Measurements from ENCODE around the gene ZC3H7B. TPM values are rescaled to one million over a fixed set of nuclear protein-coding genes. Genes with fewer than 3 reads are reported as not detected.

ZC3H7B gene
- total and polyA plus RNA-seq, 7 experiments from 2014 or later, result 1.7 to 65.9 (median 39.6) TPM

DNA sequence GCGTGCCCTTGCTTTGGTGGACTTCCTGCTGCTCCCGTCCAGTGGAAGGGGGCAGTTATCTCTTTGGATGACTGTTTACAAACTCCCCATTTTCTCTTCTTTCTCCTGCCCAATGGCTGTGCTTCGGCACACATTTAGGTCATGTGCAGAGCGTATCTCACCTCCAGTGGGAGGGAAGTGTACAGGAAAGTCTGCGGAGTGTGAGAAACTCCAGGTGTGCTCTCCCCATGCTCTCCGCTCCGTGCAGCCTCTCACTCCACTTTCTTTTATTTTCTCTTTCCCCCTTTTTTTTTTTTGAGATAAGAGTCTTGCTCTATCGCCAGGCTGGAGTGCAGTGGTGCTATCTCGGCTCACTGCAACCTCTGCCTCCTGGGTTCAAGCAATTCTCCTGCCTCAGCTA lies 68.5 kb downstream of the ZC3H7B start:
- intact Hi-C loops (cut with micrococcal nuclease), result no loop called here
- no peaks in the 10 kb centered on the region for H3K9me3 Mint-ChIP-seq
- Histone ChIP-seq H3K9me3 (ENCODE audit: control insufficient read depth in 2 of 3, low read length in 3 of 3) (no peaks in the 10 kb centered on the region), H3K4me1 (ENCODE audit: control insufficient read depth in 2 of 2, insufficient read depth in 2 of 2, low read length in 2 of 2) (no peaks in the 10 kb centered on the region), H3K27me3 (ENCODE audit: control insufficient read depth in 2 of 2, insufficient read depth in 2 of 2, low read length in 2 of 2) (no peaks in the 10 kb centered on the region), H3K36me3 (ENCODE audit: control insufficient read depth in 2 of 3, insufficient read depth in 3 of 3, low read length in 3 of 3) (no peaks in the 10 kb centered on the region), H3K27ac (ENCODE audit: low read depth, low read length) (no peak overlapping the region), H3K4me3 (ENCODE audit: low read length) (no peak overlapping the region)
- H3K4me1 Mint-ChIP-seq, result peaks cover 0 to 13% (median 3%) of the 10 kb centered on the region in 7 donors
- CTCF ChIA-PET, result no interaction called here
- ATAC-seq, result no peak
- DNase-seq, result no peak
- H3K27me3 Mint-ChIP-seq, result peaks cover 0 to 12% (median 0%) of the 10 kb centered on the region in 5 donors
- H3K27ac Mint-ChIP-seq, result peak overlapping the region in 2 of 9 donors; percentile 16 to 43
- POLR2A ChIA-PET, result no interaction called here
- H3K36me3 Mint-ChIP-seq, result no peaks in the 10 kb centered on the region
- H3K4me3 Mint-ChIP-seq, result no peak overlapping the region

DNA sequence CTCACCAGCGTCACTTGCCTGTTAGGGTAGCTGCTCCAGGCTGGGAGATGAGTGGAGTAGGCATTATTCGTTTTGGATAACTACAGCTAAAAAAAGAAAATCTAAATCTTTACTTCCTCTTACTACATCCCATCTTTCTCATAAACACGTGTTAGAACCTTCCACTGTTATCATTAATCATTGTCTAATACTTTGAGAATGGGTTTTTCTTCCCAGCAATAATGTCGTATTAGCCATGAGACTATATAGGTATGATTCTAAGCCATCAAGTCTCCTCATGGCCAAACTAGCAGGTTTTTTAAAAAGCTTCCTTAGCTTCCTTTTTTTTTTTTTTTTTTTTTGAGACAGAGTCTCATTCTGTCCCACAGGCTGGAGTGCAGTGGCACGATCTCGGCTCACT lies 76.5 kb downstream of the ZC3H7B start:
- CTCF ChIA-PET, result interaction anchor here (0.6 to 1.2 kb wide), 3 partner anchors 15 to 530 kb away, joined by 3 read pairs; no protein-coding TSS in a partner anchor
- Mint-ChIP-seq H3K9me3 (no peaks in the 10 kb centered on the region), H3K27ac (peak overlapping the region in 3 of 9 donors; percentile 9 to 58 (median 57)), H3K27me3 (peaks cover 0 to 10% (median 0%) of the 10 kb centered on the region in 5 donors), H3K4me3 (no peak overlapping the region), H3K4me1 (peaks cover 0 to 17% (median 9%) of the 10 kb centered on the region in 7 donors), H3K36me3 (no peaks in the 10 kb centered on the region)
- Histone ChIP-seq H3K4me3 (ENCODE audit: low read length) (no peak overlapping the region), H3K27ac (ENCODE audit: low read depth, low read length) (no peak overlapping the region), H3K4me1 (ENCODE audit: control insufficient read depth in 2 of 2, insufficient read depth in 2 of 2, low read length in 2 of 2) (peaks cover 5 to 10% of the 10 kb centered on the region in 2 donors), H3K36me3 (ENCODE audit: control insufficient read depth in 2 of 3, insufficient read depth in 3 of 3, low read length in 3 of 3) (no peaks in the 10 kb centered on the region), H3K9me3 (ENCODE audit: control insufficient read depth in 2 of 3, low read length in 3 of 3) (no peaks in the 10 kb centered on the region), H3K27me3 (ENCODE audit: control insufficient read depth in 2 of 2, insufficient read depth in 2 of 2, low read length in 2 of 2) (no peaks in the 10 kb centered on the region)
- intact Hi-C loops (cut with micrococcal nuclease), result no loop called here
- ATAC-seq (no peak), DNase-seq (no peak)
- POLR2A ChIA-PET, result no interaction called here

DNA sequence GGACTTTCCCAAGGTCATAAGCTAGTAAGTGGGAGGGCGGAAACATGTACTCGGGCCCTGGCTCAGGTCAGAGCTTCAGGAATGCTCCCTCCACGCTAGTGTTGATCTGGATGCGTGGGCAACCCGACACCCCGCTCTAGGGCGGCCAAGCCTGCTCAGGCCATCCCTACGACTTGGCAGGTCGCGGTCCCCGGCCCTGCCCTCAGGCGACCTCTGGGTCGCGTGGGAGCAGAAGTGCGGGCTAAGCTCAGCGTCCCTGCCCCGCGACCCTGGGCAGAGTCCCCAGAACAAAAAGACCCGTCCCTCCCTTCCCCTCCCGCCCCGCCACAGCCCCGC lies 79.6 kb downstream of the ZC3H7B start:
- Mint-ChIP-seq H3K27ac (peak overlapping the region in 8 of 9 donors; percentile 91 to 98 (median 97)), H3K36me3 (no peaks in the 10 kb centered on the region), H3K27me3 (peaks cover 0 to 6% (median 0%) of the 10 kb centered on the region in 5 donors), H3K4me3 (peak overlapping the region in 9 of 10 donors; percentile 75 to 97 (median 94)), H3K4me1 (peaks cover 5 to 29% (median 19%) of the 10 kb centered on the region in 7 donors), H3K9me3 (no peaks in the 10 kb centered on the region)
- H3K9me3 ChIP-seq (ENCODE audit: control insufficient read depth in 2 of 3, low read length in 3 of 3), result no peaks in the 10 kb centered on the region
- ATAC-seq (no peak), DNase-seq (no peak)
- intact Hi-C loops (cut with micrococcal nuclease), result loop anchor here (1.0 to 10.0 kb wide), 20 partner anchors 24 to 1634 kb away; partner anchors contain the start of genes DESI1 (in 2 of the 2), L3MBTL2 (in 2 of the 2), RANGAP1 (in 2 of the 2) and RBX1 (in 2 of the 2)
- H3K36me3 ChIP-seq (ENCODE audit: control insufficient read depth in 2 of 3, insufficient read depth in 3 of 3, low read length in 3 of 3), result no peaks in the 10 kb centered on the region
- CTCF ChIA-PET, result interaction anchor here (1.0 to 3.7 kb wide), 3 partner anchors 10 to 31 kb away, joined by 3 to 15 read pairs (median 5); no protein-coding TSS in a partner anchor
- peaks cover 5 to 14% of the 10 kb centered on the region in 2 donors for H3K4me1 ChIP-seq (ENCODE audit: control insufficient read depth in 2 of 2, insufficient read depth in 2 of 2, low read length in 2 of 2)
- no peaks in the 10 kb centered on the region for H3K27me3 ChIP-seq (ENCODE audit: control insufficient read depth in 2 of 2, insufficient read depth in 2 of 2, low read length in 2 of 2)
- peak overlapping the region; percentile 78 for H3K4me3 ChIP-seq (ENCODE audit: low read length)
- peak overlapping the region; percentile 95 for H3K27ac ChIP-seq (ENCODE audit: low read depth, low read length)
- POLR2A ChIA-PET, result interaction anchor here (0.7 to 3.2 kb wide), 19 partner anchors 8 to 744 kb away, joined by 3 to 24 read pairs (median 5); partner anchors contain the start of genes ACO2, MRTFA, PHF5A and PMM1

DNA sequence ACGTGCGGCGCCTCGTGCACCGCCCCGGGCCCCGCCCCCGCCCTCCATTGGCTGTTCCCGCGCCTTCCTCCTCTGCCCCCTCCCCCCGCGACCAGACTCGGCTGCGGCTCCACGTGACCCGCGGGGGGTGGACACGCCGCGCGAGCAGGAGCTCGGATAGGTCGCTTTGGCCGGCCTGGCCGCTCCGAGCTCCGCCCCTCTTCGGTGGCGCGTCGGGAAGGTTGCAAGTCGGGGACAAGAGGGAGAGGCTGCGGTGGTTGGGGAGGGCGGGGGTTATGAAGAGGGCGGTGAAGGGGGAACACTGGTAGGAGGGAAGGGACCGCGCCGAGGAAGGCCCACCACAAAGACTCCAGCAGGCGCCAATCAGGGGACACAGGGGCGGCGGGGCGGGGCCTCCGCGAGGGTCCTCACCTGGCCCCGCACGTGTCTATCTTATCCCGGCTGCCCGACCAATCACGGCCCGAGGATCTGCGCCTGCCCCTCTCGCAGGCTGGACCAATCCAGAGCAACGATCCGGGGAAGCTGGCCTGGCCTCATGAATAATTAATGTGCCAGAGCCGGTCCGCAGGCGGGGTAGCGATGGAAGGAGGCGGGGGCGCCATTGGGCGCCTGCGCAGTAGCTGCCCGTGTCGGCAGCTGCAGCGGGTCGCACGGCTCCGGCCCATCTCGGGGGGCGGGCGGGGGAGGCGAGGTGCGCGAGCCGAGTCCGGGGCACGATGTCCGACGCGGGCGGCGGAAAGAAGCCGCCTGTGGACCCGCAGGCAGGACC lies 80.2 kb downstream of the ZC3H7B start, which contains the start of gene TEF:
Gene TEF (plus strand): TSS at position 614 of the 769 bp plus-strand sequence. CDS start 103 bp downstream, at position 717.
- no peaks in the 10 kb centered on the region for H3K36me3 Mint-ChIP-seq
- intact Hi-C loops (cut with micrococcal nuclease), result loop anchor here (1.0 to 10.0 kb wide), 20 partner anchors 23 to 1633 kb away; partner anchors contain the start of genes DESI1 (in 2 of the 2), L3MBTL2 (in 2 of the 2), RANGAP1 (in 2 of the 2) and RBX1 (in 2 of the 2)
- H3K27me3 Mint-ChIP-seq, result peaks cover 0 to 5% (median 0%) of the 10 kb centered on the region in 5 donors
- ChIA-PET CTCF (interaction anchor here (0.7 to 3.7 kb wide), 4 partner anchors 10 to 80 kb away, joined by 3 to 15 read pairs (median 4); partner anchors contain the start of gene ZC3H7B), POLR2A (interaction anchor here (0.6 to 3.2 kb wide), 23 partner anchors 8 to 745 kb away, joined by 3 to 24 read pairs (median 4); partner anchors contain the start of genes ACO2, EP300, MRTFA and PHF5A)
- H3K4me1 Mint-ChIP-seq, result peaks cover 5 to 29% (median 19%) of the 10 kb centered on the region in 7 donors
- DNase-seq, result peak; percentile 97 to 99 (median 98)
- H3K9me3 Mint-ChIP-seq, result no peaks in the 10 kb centered on the region
- peak within 1 kb of the TSS; percentile 86 for H3K4me3 ChIP-seq (ENCODE audit: low read length)
- no peaks in the 10 kb centered on the region for H3K27me3 ChIP-seq (ENCODE audit: control insufficient read depth in 2 of 2, insufficient read depth in 2 of 2, low read length in 2 of 2)
- peak within 1 kb of the TSS; percentile 95 for H3K27ac ChIP-seq (ENCODE audit: low read depth, low read length)
- peaks cover 5 to 14% of the 10 kb centered on the region in 2 donors for H3K4me1 ChIP-seq (ENCODE audit: control insufficient read depth in 2 of 2, insufficient read depth in 2 of 2, low read length in 2 of 2)
- H3K27ac Mint-ChIP-seq, result peak within 1 kb of the TSS; percentile 94 to 99 (median 98)
- no peaks in the 10 kb centered on the region for H3K9me3 ChIP-seq (ENCODE audit: control insufficient read depth in 2 of 3, low read length in 3 of 3)
- H3K4me3 Mint-ChIP-seq, result peak within 1 kb of the TSS; percentile 90 to 97 (median 94)
- peak; percentile 89 for ATAC-seq
- H3K36me3 ChIP-seq (ENCODE audit: control insufficient read depth in 2 of 3, insufficient read depth in 3 of 3, low read length in 3 of 3), result no peaks in the 10 kb centered on the region

DNA sequence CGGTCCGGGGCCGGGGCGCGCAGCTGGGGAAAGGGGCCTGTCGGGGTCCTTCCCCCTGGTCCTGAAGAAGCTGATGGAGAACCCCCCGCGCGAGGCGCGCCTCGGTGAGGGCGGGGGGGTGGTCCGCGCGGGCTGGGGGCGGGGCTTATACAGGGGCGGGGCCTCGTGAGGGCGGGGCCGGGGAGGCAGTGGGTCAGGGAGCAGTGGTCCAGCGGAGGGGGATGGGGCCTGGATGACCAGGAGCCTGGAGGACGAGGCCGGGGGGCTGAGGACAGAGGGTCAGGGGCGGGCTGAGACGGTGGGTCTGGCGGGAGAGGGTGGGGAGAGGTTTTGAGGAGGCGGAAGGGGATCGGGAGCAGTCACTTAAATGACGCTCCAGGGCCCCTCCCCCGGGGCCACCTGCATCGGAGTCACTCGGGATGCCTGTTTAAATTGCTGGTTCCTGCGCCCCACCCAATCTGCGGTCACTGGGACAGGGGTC lies 80.8 kb downstream of the ZC3H7B start:
- ATAC-seq, result peak; percentile 55
- H3K9me3 Mint-ChIP-seq, result no peaks in the 10 kb centered on the region
- CTCF ChIA-PET, result interaction anchor here (0.6 to 3.7 kb wide), 4 partner anchors 18 to 81 kb away, joined by 3 to 15 read pairs (median 4); partner anchors contain the start of gene ZC3H7B
- H3K9me3 ChIP-seq (ENCODE audit: control insufficient read depth in 2 of 3, low read length in 3 of 3), result no peaks in the 10 kb centered on the region
- peak in 8 of 9 donors; percentile 49 to 74 (median 64) for DNase-seq
- peaks cover 0 to 4% (median 0%) of the 10 kb centered on the region in 5 donors for H3K27me3 Mint-ChIP-seq
- H3K4me1 ChIP-seq (ENCODE audit: control insufficient read depth in 2 of 2, insufficient read depth in 2 of 2, low read length in 2 of 2), result peaks cover 5 to 14% of the 10 kb centered on the region in 2 donors
- H3K4me1 Mint-ChIP-seq, result peaks cover 5 to 29% (median 19%) of the 10 kb centered on the region in 7 donors
- peak overlapping the region; percentile 93 to 98 (median 96) for H3K27ac Mint-ChIP-seq
- POLR2A ChIA-PET, result interaction anchor here (0.6 to 3.2 kb wide), 15 partner anchors 9 to 697 kb away, joined by 3 to 24 read pairs (median 6); partner anchors contain the start of genes ACO2, EP300, PHF5A and RANGAP1
- H3K4me3 Mint-ChIP-seq, result peak overlapping the region; percentile 90 to 97 (median 94)
- no peaks in the 10 kb centered on the region for H3K27me3 ChIP-seq (ENCODE audit: control insufficient read depth in 2 of 2, insufficient read depth in 2 of 2, low read length in 2 of 2)
- H3K36me3 Mint-ChIP-seq, result no peaks in the 10 kb centered on the region
- peak overlapping the region; percentile 86 for H3K4me3 ChIP-seq (ENCODE audit: low read length)
- H3K27ac ChIP-seq (ENCODE audit: low read depth, low read length), result peak overlapping the region; percentile 95
- intact Hi-C loops (cut with micrococcal nuclease), result loop anchor here (5.0 to 10.0 kb wide), 2 partner anchors 290 to 1633 kb away; partner anchors contain the start of genes EP300 (in 1 of the 2) and PACSIN2 (in 1 of the 2)
- peaks cover 0 to 1% (median 0%) of the 10 kb centered on the region in 3 experiments for H3K36me3 ChIP-seq (ENCODE audit: control insufficient read depth in 2 of 3, insufficient read depth in 3 of 3, low read length in 3 of 3)

DNA sequence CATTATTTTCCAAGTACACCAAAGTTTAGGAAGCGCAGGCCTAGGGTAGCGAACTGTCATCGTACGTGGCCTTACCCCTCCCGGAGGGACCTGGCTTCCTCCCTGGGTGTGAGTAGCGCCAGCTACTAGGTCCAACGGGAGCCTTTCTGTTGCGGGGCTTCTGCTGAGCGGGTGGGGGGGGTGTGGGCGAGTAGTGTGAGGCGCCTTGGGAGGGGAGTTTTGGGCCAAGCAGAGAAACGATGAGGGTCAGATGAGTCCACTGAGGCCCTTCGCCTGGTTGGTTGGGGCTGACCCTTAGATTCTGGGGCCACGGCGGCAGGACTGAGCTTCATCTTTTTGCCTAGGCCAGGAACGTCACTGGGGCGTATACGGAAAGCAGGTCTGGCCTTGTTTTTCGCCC lies 81.3 kb downstream of the ZC3H7B start:
- Mint-ChIP-seq H3K27ac (peak overlapping the region; percentile 80 to 98 (median 94)), H3K9me3 (no peaks in the 10 kb centered on the region), H3K36me3 (no peaks in the 10 kb centered on the region), H3K4me1 (peaks cover 5 to 29% (median 19%) of the 10 kb centered on the region in 7 donors), H3K27me3 (peaks cover 0 to 3% (median 0%) of the 10 kb centered on the region in 5 donors), H3K4me3 (peak overlapping the region; percentile 86 to 97 (median 94))
- Histone ChIP-seq H3K36me3 (ENCODE audit: control insufficient read depth in 2 of 3, insufficient read depth in 3 of 3, low read length in 3 of 3) (peaks cover 0 to 6% (median 0%) of the 10 kb centered on the region in 3 experiments), H3K4me1 (ENCODE audit: control insufficient read depth in 2 of 2, insufficient read depth in 2 of 2, low read length in 2 of 2) (peaks cover 5 to 14% of the 10 kb centered on the region in 2 donors), H3K4me3 (ENCODE audit: low read length) (peak overlapping the region; percentile 86), H3K9me3 (ENCODE audit: control insufficient read depth in 2 of 3, low read length in 3 of 3) (no peaks in the 10 kb centered on the region), H3K27ac (ENCODE audit: low read depth, low read length) (peak overlapping the region; percentile 95), H3K27me3 (ENCODE audit: control insufficient read depth in 2 of 2, insufficient read depth in 2 of 2, low read length in 2 of 2) (no peaks in the 10 kb centered on the region)
- CTCF ChIA-PET, result interaction anchor here (0.6 to 3.7 kb wide), 3 partner anchors 18 to 81 kb away, joined by 3 to 15 read pairs (median 3); partner anchors contain the start of gene ZC3H7B
- POLR2A ChIA-PET, result interaction anchor here (0.6 to 3.2 kb wide), 7 partner anchors 64 to 697 kb away, joined by 3 to 24 read pairs (median 14); partner anchors contain the start of genes ACO2, PHF5A, RANGAP1 and SMDT1
- ATAC-seq, result no peak
- intact Hi-C loops (cut with micrococcal nuclease), result loop anchor here (5.0 to 10.0 kb wide), 2 partner anchors 290 to 1632 kb away; partner anchors contain the start of genes EP300 (in 1 of the 2) and PACSIN2 (in 1 of the 2)
- no peak for DNase-seq
